22Rv1 (cell line): ENCODE data around the gene API5.

Experiments used
- CTCF ChIP-seq: fragments of 450-650 bp; IDR thresholded peaks from 2 replicates; pipeline ENCODE4 v1.5.1; 2017; ENCODE audit warnings: mild to moderate bottlenecking
- ZFX ChIP-seq: fragments of 450-650 bp; IDR thresholded peaks from 2 replicates; pipeline ENCODE4 v1.6.1; 2017; ENCODE audit warnings: antibody characterized with exemption, borderline replicate concordance

DNA sequence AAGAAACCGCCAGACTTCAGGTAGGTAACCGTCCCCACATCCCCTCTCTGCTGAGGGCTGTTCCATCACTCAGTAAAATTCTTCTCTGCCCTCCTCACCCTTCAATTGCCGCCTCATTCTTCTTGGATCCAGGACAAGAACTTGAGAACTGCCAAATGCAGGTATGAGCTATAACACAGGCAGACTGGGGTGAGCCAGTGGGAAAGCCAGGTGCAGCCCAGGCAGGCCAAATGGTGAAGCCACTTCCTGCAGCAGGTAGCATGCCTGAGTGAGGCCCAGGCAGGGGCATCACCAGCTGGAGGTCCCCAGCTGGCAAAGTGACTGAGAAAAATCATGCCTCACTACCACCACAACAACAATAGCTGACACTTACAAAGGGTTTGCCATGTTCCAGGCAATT, 22.4 kb upstream of the API5 start:
- TF ChIP-seq CTCF (no peak), ZFX (no peak)
